NCI-H510A treated with DMSO at 0.1 percent for 48 hours (cell line): ENCODE results near the gene GPR35.
A peak's percentile ranks its signal among the peaks of the same experiment; 100 is the strongest.
"Not testable (repeated sequence)": the region's sequence is repeated elsewhere in the genome, so short reads cannot be mapped to it uniquely, and the experiment has no call there.

Experiments
- DNase-seq: peaks from one replicate; lab custom pipeline; 2025; lab: John Stamatoyannopoulos, UW

Gene GPR35

GRCh38 chr2:240603081-240603835 lies 22.0 kb upstream of the GPR35 start:
- DNase-seq = no peak

- no peak for DNase-seq
Observed at GRCh38 chr2:240603846-240604245, 21.4 kb upstream of the GPR35 start.

GRCh38 chr2:240604291-240604938 lies 20.9 kb upstream of the GPR35 start:
- peak; percentile 18 for DNase-seq

GRCh38 chr2:240604939-240605716 lies 20.2 kb upstream of the GPR35 start:
- DNase-seq = no peak

GRCh38 chr2:240605867-240606743 lies 19.2 kb upstream of the GPR35 start:
- DNase-seq = no peak

- no peak for DNase-seq
Observed at GRCh38 chr2:240611601-240612210, 13.6 kb upstream of the GPR35 start.

- DNase-seq = no peak
Observed at GRCh38 chr2:240613781-240614180, 11.5 kb upstream of the GPR35 start.

- DNase-seq = no peak
Observed at GRCh38 chr2:240614391-240614790, 10.9 kb upstream of the GPR35 start.

GRCh38 chr2:240615396-240615795 lies 9.9 kb upstream of the GPR35 start:
- DNase-seq = no peak

- DNase-seq = no peak
Observed at GRCh38 chr2:240615820-240616547, 9.3 kb upstream of the GPR35 start.

GRCh38 chr2:240616860-240617666 lies 8.2 kb upstream of the GPR35 start:
- DNase-seq = not testable (repeated sequence)

GRCh38 chr2:240618776-240619175 lies 6.5 kb upstream of the GPR35 start:
- DNase-seq = no peak

- DNase-seq = no peak
Observed at GRCh38 chr2:240619506-240620148, 5.7 kb upstream of the GPR35 start.

- DNase-seq = no peak
Observed at GRCh38 chr2:240620149-240620731, 5.0 kb upstream of the GPR35 start.

- DNase-seq = no peak
Observed at GRCh38 chr2:240620859-240621258, 4.4 kb upstream of the GPR35 start.

- DNase-seq = no peak
Observed at GRCh38 chr2:240622060-240622411, 3.2 kb upstream of the GPR35 start.

GRCh38 chr2:240622531-240623235 lies 2.6 kb upstream of the GPR35 start:
- no peak for DNase-seq

- DNase-seq = no peak
Observed at GRCh38 chr2:240623531-240624010, 1.7 kb upstream of the GPR35 start.
